Panc1 (cell line): Measurements from ENCODE around the gene WDR49. TPM values are rescaled to one million over a fixed set of nuclear protein-coding genes. Genes with fewer than 3 reads are reported as not detected.

Source experiments
- ATAC-seq: fragments of 200-7000 bp; cut with Tn5 transposase; 2 replicates; pipeline ENCODE4 v1.9.1; 2020; ENCODE audit warnings: mild to moderate bottlenecking, moderate library complexity
- BruUV-seq: library from RNA; stranded (reverse); fragments of 400-500 nt; replicated peaks from 2 replicates; lab custom pipeline; 2021; lab: Mats Ljungman, UMichigan
- CTCF ChIA-PET: fragments of 300-600 bp; sonication (Branson Sonifier 250); formaldehyde crosslinking; loops from one replicate; lab custom pipeline; 2022; ENCODE audit warnings: antibody characterized with exemption; lab: Charles Lee
- POLR2A ChIA-PET: fragments of 300-600 bp; sonication (Branson Sonifier 250); formaldehyde crosslinking; loops from one replicate; lab custom pipeline; 2022; ENCODE audit warnings: antibody characterized with exemption; lab: Charles Lee
- DNase-seq: peaks from one replicate; pipeline ENCODE4 v3.0.0-alpha.2; 2010; ENCODE audit warnings: low read depth, low spot score
- H3K27ac ChIP-seq: 2 replicates; pipeline ENCODE4 v1.5.1; 2011; ENCODE audit warnings: mild to moderate bottlenecking, low read length, inconsistent platforms
- H3K27me3 ChIP-seq: fragments of 200-500 bp; sonication (Bioruptor generic); 2 replicates; pipeline ENCODE4 v1.6.0; 2014; ENCODE audit warnings: low read length, inconsistent platforms; ENCODE audit not compliant: control insufficient read depth, insufficient read depth
- H3K36me3 ChIP-seq: fragments of 200-500 bp; sonication (Bioruptor generic); 2 replicates; pipeline ENCODE4 v1.5.1; 2014; ENCODE audit warnings: inconsistent platforms, mild to moderate bottlenecking, low read length, moderate library complexity; ENCODE audit not compliant: control insufficient read depth, insufficient read depth
- H3K4me1 ChIP-seq: 2 replicates; pipeline ENCODE4 v1.5.1; 2011; ENCODE audit warnings: inconsistent platforms, mild to moderate bottlenecking, low read length, moderate library complexity; ENCODE audit not compliant: control insufficient read depth, insufficient read depth
- H3K4me3 ChIP-seq, 2 experiments: 2 replicates each; pipeline ENCODE4 v1.5.1; 2011 to 2012; ENCODE audit warnings: low read depth in 2 of 2, low read length in 2 of 2, mild to moderate bottlenecking in 2 of 2, inconsistent platforms in 1 of 2, moderate library complexity in 1 of 2
- H3K9me3 ChIP-seq: fragments of 200-500 bp; sonication (Bioruptor generic); 2 replicates; pipeline ENCODE4 v1.5.1; 2014; ENCODE audit warnings: low read depth, mild to moderate bottlenecking, inconsistent platforms, low read length, moderate library complexity; ENCODE audit not compliant: control insufficient read depth, insufficient read depth
- CTCF ChIP-seq: fragments of 450-650 bp; IDR thresholded peaks from 2 replicates; pipeline ENCODE4 v1.5.1; 2017; ENCODE audit warnings: mild to moderate bottlenecking
- POLR2AphosphoS5 ChIP-seq: IDR thresholded peaks from 2 replicates; pipeline ENCODE4 v1.6.1; 2012; ENCODE audit warnings: mild to moderate bottlenecking, low read depth, low read length, moderate library complexity
- REST ChIP-seq, 2 experiments: IDR thresholded peaks; 2 replicates each; pipeline ENCODE4 v1.6.1; 2011 to 2012; ENCODE audit warnings: low read depth in 2 of 2, control low read depth in 1 of 2, low read length in 1 of 2, mild to moderate bottlenecking in 1 of 2, moderate library complexity in 1 of 2; ENCODE audit not compliant: insufficient read depth in 1 of 2
- SIN3A ChIP-seq: IDR thresholded peaks from 2 replicates; pipeline ENCODE4 v1.6.1; 2012; ENCODE audit warnings: low read depth, mild to moderate bottlenecking, low read length, moderate library complexity, borderline replicate concordance; ENCODE audit not compliant: insufficient read depth
- TCF7L2 ChIP-seq: IDR thresholded peaks from 2 replicates; pipeline ENCODE4 v1.6.1; 2011; ENCODE audit warnings: mild to moderate bottlenecking, low read depth, low read length, inconsistent platforms
- in situ Hi-C: cut with HindIII; loops from 2 replicates; pipeline ENCODE4 v1.10.0; 2016; ENCODE audit warnings: low sequenced_read_pairs, low pct_unique_long_range_greater_than_20kb
- intact Hi-C: fragments of 100-400 bp; cut with micrococcal nuclease; formaldehyde crosslinking; loops from one replicate; pipeline ENCODE4 v1.10.0; 2022; ENCODE audit not compliant: unreplicated experiment
- total RNA-seq: library from RNA; stranded (reverse); gene quantifications from one replicate; pipeline ENCODE4 v1.2.1, GENCODE V29; 2021; ENCODE audit not compliant: unreplicated experiment

Gene WDR49
- total RNA-seq, 1 experiment from 2014 or later: 0.23 TPM

- no peak overlapping the region for H3K27ac ChIP-seq
- in situ Hi-C loops: no loop called here
- no peaks in the 10 kb centered on the region for H3K4me1 ChIP-seq
- intact Hi-C loops: no loop called here
- no peaks in the 10 kb centered on the region for H3K27me3 ChIP-seq
- no peaks in the 10 kb centered on the region for H3K9me3 ChIP-seq
- DNase-seq (no peak), ATAC-seq (no peak)
- H3K4me3 ChIP-seq: no peak overlapping the region
- POLR2A ChIA-PET: no interaction called here
- CTCF ChIA-PET: no interaction called here
- no peak for TF ChIP-seq POLR2AphosphoS5
- H3K36me3 ChIP-seq: peaks cover 30% of the 10 kb centered on the region
- no TSS peak for BruUV-seq
Measured at GRCh38 chr3:167700046-167700445, 46.3 kb upstream of the WDR49 start.

GRCh38 chr3:167694121-167694520 lies 40.4 kb upstream of the WDR49 start:
- POLR2A ChIA-PET: no interaction called here

More at GRCh38 chr3:167694121-167694520, 40.4 kb upstream of the WDR49 start:
- intact Hi-C loops: no loop called here
- H3K9me3 ChIP-seq: no peaks in the 10 kb centered on the region
- no peaks in the 10 kb centered on the region for H3K27me3 ChIP-seq
- no TSS peak for BruUV-seq
- CTCF ChIA-PET: no interaction called here
- peaks cover 27% of the 10 kb centered on the region for H3K36me3 ChIP-seq
- no peaks in the 10 kb centered on the region for H3K4me1 ChIP-seq
- no peak overlapping the region for H3K4me3 ChIP-seq
- ATAC-seq (no peak), DNase-seq (no peak)
- no peak for TF ChIP-seq POLR2AphosphoS5
- no peak for TF ChIP-seq CTCF
- no peak for TF ChIP-seq TCF7L2
- TF ChIP-seq SIN3A: no peak
- TF ChIP-seq REST (IDR thresholded peaks at IDR 0.05; ENCODE audit: insufficient read depth in 1 of 2, low read depth in 2 of 2, low read length in 1 of 2): no peak
- in situ Hi-C loops: no loop called here
- H3K27ac ChIP-seq: no peak overlapping the region
